Epidermal melanocyte (primary cell): ENCODE data around the gene ULK4.

Experiments used
- DNase-seq: peaks from one replicate; pipeline ENCODE4 v3.0.0; 2011; ENCODE audit warnings: low spot score; ENCODE audit not compliant: insufficient read length

Gene ULK4

DNA sequence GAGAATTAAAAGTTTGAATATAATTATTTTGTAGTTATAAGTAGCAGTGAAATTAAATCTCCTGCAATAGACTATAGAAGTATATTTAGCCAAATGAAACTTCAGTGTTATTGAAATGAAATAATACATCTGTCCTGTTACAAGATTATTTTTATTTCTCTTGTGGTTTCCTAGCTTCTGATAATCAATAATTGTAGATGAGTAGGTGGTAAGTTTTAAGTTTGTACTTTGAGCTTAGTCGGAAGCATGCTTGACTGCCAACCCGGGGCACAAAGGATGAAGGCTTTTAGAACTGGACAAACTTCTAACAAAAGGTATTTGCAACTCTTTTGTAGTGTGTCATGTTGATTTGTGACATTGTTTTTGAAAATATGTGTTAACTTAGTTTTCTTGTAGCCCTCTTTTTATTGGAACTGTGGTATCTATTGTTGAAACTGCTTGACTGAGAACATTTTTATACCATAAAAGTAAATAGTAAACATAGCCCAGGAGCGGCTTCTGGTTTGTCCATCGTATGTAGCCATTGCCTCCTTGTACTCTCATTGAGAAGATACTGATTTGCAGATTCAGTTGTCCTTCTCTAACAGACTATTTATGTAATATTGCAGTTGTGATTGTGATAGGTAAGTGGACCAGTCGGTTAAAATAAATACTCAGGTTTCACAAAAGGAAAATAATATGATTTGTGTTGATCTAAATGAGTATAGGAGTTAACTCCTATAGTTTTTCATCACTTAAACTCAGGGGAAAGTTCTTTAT is 759.6 kb downstream of the ULK4 start:
- no peak for DNase-seq

DNA sequence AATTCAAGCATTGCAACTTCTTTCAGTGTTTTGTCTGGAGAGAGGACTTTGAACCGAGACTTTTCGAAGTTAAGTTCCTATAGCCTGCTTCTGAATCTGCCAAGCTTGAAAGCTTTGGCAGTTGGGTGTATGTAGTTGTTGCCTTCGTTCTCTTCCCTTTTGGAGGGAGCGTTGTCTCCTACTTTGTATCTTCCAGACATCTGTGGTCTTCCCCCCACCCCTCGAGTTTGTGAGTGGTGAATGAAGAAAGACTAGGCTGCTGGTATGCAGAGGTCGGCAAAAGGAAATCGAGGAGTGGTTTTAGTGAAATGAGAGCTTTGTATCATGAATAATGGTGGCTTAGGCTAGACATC is 761.3 kb downstream of the ULK4 start:
- DNase-seq, result no peak

DNA sequence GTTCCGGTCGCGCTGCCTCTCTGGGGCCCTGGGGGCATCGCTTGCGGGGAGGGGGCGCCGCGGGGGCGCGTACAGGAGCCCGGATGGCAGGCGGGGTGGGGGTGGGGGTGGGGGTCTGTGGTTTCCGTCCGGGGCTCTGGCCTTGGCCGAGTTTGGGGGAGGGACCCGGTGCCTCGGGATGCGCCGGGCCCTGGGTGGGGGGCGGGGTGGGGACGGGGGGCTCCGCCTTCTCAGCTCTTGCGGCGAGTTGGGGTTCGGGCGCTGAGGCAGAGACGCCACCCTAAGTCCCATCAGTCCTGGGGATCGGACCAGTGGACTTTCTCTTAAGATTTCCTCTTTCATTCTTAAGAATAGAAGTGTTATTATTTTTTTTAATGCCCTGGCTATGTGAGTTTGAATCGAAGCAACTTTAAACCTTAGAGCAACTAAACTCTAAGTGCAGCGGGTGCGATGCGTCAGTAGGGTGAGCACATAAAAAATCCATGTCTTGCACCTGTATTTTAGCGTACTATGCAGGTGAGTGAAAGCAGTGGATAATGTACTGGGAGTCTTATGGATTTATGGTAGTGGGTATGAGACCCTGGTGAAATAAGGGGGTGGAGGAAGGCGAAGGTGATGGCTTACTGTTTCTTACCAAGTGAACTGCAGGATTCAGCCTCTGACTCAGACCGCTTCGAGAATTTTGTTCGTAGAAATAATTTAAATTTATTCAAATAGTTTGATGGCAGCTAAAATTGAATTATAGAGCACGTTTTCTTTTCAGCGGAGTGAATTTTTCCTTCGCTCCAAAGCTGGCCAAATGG is 761.8 kb downstream of the ULK4 start:
- no peak for DNase-seq

DNA sequence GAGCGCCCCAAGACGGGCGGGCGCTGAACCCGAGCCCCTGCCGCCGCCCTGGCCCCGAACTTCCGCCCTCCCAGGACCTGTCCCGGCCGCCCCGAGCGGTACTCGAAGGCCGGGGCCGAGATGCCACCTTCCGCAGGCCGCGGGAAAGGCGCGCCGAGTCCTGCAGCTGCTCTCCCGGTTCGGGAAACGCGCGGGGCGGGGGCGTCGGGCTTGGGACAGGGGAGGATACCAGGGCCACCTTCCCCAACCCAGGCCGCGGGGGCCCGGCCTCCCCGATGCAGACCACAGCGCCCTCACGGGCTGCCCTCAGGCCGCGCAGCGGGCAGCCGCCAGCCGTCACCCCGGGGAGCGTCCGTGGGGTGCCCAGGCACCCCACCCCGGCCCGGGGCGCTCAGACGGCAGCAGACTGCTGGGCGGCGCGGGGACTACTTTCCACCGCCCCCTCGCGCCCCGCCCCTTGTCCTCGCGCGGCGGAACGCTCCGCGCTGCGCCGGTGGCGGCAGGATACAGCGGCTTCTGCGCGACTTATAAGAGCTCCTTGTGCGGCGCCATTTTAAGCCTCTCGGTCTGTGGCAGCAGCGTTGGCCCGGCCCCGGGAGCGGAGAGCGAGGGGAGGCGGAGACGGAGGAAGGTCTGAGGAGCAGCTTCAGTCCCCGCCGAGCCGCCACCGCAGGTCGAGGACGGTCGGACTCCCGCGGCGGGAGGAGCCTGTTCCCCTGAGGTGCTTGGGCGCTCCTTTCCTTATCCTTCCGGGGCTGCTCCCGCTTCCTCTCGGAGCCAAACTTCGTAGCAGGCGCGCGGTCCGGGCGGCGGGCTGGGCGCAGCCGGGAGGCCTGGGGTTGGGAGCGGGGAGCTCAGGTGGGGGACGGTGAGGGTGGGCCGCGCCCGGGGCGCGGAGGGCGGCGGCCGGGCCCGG is 762.7 kb downstream of the ULK4 start, which contains the start of gene CTNNB1:
Gene CTNNB1, plus strand, starts transcription at position 556 of the 916 bp plus-strand sequence. CDS start 24,564 bp downstream, outside the sequence.
- DNase-seq, result peak; percentile 50

DNA sequence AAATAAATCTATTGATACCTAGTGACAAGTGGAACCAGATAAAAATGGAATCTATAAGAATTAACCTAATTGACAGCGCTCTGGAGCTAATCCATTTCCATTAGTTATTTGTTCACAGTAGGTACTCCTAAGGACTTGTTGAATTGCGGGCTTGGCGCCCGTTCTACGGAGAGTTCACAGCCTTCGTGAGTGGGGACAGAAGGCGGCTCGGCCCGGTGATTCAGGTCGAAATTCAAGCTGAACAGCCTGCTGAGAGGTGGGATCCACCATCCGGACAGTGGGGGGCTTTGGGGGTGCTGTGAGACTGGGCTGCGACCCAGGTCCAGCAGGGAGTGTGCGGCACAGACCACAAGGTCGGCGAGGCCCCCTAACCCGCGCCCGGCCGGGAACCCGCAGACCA is 763.4 kb downstream of the ULK4 start:
- DNase-seq, result no peak

DNA sequence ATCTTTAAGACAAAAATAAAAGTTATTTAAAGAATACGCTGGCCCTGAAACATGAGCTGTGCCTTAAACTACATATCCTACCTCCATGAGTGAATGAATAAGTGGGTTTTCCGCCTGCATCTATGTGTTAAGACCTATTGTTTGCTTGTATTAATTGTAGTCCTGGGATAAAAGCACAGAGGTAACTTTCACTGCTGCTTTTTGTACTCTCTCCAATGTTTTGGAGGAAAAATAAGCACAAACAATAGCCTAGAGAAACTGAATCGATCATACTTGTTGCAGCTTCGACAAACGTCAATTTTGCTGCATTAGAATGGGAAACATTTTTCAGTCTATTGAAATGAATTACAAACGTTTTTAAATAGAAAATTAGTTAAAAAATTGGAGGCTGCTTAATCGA is 763.9 kb downstream of the ULK4 start:
- no peak for DNase-seq
